DMS153 (cell line): ENCODE results near the gene DRAM1.
"Not testable (repeated sequence)": the region's sequence is repeated elsewhere in the genome, so short reads cannot be mapped to it uniquely, and the experiment has no call there.

Experiments
- DNase-seq: peaks from one replicate; lab custom pipeline; 2025; lab: John Stamatoyannopoulos, UW

DRAM1 gene

GRCh38 chr12:101906226-101906625 lies 28.8 kb downstream of the DRAM1 start:
- DNase-seq: no peak

GRCh38 chr12:101908395-101908794 lies 31.0 kb downstream of the DRAM1 start:
- no peak for DNase-seq

- DNase-seq: no peak
Observed at GRCh38 chr12:101909646-101910045, 32.3 kb downstream of the DRAM1 start.

- DNase-seq: no peak
Observed at GRCh38 chr12:101915841-101916240, 38.5 kb downstream of the DRAM1 start.

- not testable (repeated sequence) for DNase-seq
Observed at GRCh38 chr12:101918805-101919204, 41.4 kb downstream of the DRAM1 start.

- DNase-seq: no peak
Observed at GRCh38 chr12:101919447-101919846, 42.1 kb downstream of the DRAM1 start.

GRCh38 chr12:101920906-101921305 lies 43.5 kb downstream of the DRAM1 start:
- no peak for DNase-seq

- no peak for DNase-seq
Observed at GRCh38 chr12:101923045-101923718, 45.8 kb downstream of the DRAM1 start.

- no peak for DNase-seq
Observed at GRCh38 chr12:101924618-101925017, 47.2 kb downstream of the DRAM1 start.

GRCh38 chr12:101925361-101925760 lies 48.0 kb downstream of the DRAM1 start:
- no peak for DNase-seq

GRCh38 chr12:101925935-101926334 lies 48.6 kb downstream of the DRAM1 start:
- no peak for DNase-seq

GRCh38 chr12:101927036-101927435 lies 49.7 kb downstream of the DRAM1 start:
- no peak for DNase-seq

- no peak for DNase-seq
Observed at GRCh38 chr12:101927999-101928398, 50.6 kb downstream of the DRAM1 start.

GRCh38 chr12:101928556-101928955 lies 51.2 kb downstream of the DRAM1 start:
- no peak for DNase-seq

- DNase-seq: no peak
Observed at GRCh38 chr12:101929365-101930041, 52.1 kb downstream of the DRAM1 start.

GRCh38 chr12:101931498-101932326 lies 54.3 kb downstream of the DRAM1 start:
- DNase-seq: no peak

- no peak for DNase-seq
Observed at GRCh38 chr12:101933866-101934514, 56.6 kb downstream of the DRAM1 start.

- DNase-seq: no peak
Observed at GRCh38 chr12:101935890-101936746, 58.7 kb downstream of the DRAM1 start.

GRCh38 chr12:101939306-101939705 lies 61.9 kb downstream of the DRAM1 start:
- DNase-seq: no peak

GRCh38 chr12:101939856-101940265 lies 62.5 kb downstream of the DRAM1 start:
- DNase-seq: peak; percentile 7

GRCh38 chr12:101940400-101940950 lies 63.1 kb downstream of the DRAM1 start:
- no peak for DNase-seq
